Cardiac muscle cell (in vitro differentiated cells and primary cell): ENCODE measurements around the gene GPR15. TPM values are rescaled to one million over a fixed set of nuclear protein-coding genes. Genes with fewer than 3 reads are reported as not detected.

Source experiments
- DNase-seq, 2 donors: peaks; one replicate each; pipeline versions ENCODE4 v3.0.0 to v3.0.0-alpha.2; 2010 to 2017; ENCODE audit warnings: low read depth in 1 of 2, low spot score in 1 of 2
- H3K27ac ChIP-seq: fragments of 200-600 bp; sonication (generic); 2 replicates; pipeline ENCODE4 v1.5.1; 2016
- H3K27me3 ChIP-seq: fragments of 200-600 bp; sonication (generic); 2 replicates; pipeline ENCODE4 v1.6.0; 2016; ENCODE audit warnings: control low read depth
- H3K36me3 ChIP-seq: fragments of 200-600 bp; sonication (generic); 2 replicates; pipeline ENCODE4 v1.5.1; 2016; ENCODE audit warnings: control low read depth
- H3K4me1 ChIP-seq: fragments of 200-600 bp; sonication (generic); 2 replicates; pipeline ENCODE4 v1.8.1; 2017; ENCODE audit warnings: low read depth, mild to moderate bottlenecking, mixed run types
- H3K4me3 ChIP-seq: fragments of 200-600 bp; sonication (generic); 2 replicates; pipeline ENCODE4 v1.5.1; 2016; ENCODE audit warnings: mild to moderate bottlenecking
- H3K9me3 ChIP-seq: fragments of 200-600 bp; sonication (generic); 2 replicates; pipeline ENCODE4 v1.5.1; 2017; ENCODE audit warnings: low read depth, mild to moderate bottlenecking, control low read depth
- CTCF ChIP-seq: IDR thresholded peaks from 2 replicates; pipeline ENCODE4 v1.5.1; 2012; ENCODE audit warnings: low read depth, mild to moderate bottlenecking, low read length
- polyA plus RNA-seq: library from polyadenylated mRNA; unstranded; fragments of >200 nt; fragmentation: Nextera tagmentation; extraction: Ambion mirVana; gene quantifications from 2 replicates; pipeline ENCODE4 v1.2.1, GENCODE V29; 2016
- total RNA-seq: library from RNA; depleted of rRNA; stranded (reverse); fragments of >200 nt; gene quantifications from 2 replicates; pipeline ENCODE4 v1.2.3, GENCODE V29; 2016

Gene GPR15
- total and polyA plus RNA-seq, 2 experiments from 2014 or later: not detected

GRCh38 chr3:98513091-98513511 is 18.7 kb upstream of the GPR15 start:
- Histone ChIP-seq H3K4me3 (no peak overlapping the region), H3K27ac (no peak overlapping the region), H3K36me3 (peaks cover 14% of the 10 kb centered on the region), H3K27me3 (no peaks in the 10 kb centered on the region), H3K9me3 (no peaks in the 10 kb centered on the region), H3K4me1 (peaks cover 8% of the 10 kb centered on the region)
- DNase-seq: peak in 1 of 2 donors; percentile 79
- TF ChIP-seq CTCF: no peak

- Histone ChIP-seq H3K9me3 (no peaks in the 10 kb centered on the region), H3K27me3 (no peaks in the 10 kb centered on the region), H3K4me3 (no peak overlapping the region), H3K27ac (no peak overlapping the region), H3K4me1 (peaks cover 8% of the 10 kb centered on the region), H3K36me3 (peaks cover 14% of the 10 kb centered on the region)
- no peak for TF ChIP-seq CTCF
- no peak for DNase-seq
These were observed 18.0 kb upstream of the GPR15 start for GRCh38 chr3:98513736-98514135.

GRCh38 chr3:98514948-98515347 is 16.8 kb upstream of the GPR15 start:
- Histone ChIP-seq H3K4me1 (peaks cover 8% of the 10 kb centered on the region), H3K36me3 (peaks cover 14% of the 10 kb centered on the region)

GRCh38 chr3:98518816-98519215 is 13.0 kb upstream of the GPR15 start:
- DNase-seq: no peak
- no peaks in the 10 kb centered on the region for H3K9me3 ChIP-seq
- peaks cover 13% of the 10 kb centered on the region for H3K4me1 ChIP-seq
- no peaks in the 10 kb centered on the region for H3K27me3 ChIP-seq
- no peak overlapping the region for H3K27ac ChIP-seq
- H3K36me3 ChIP-seq: peaks cover 14% of the 10 kb centered on the region
- no peak overlapping the region for H3K4me3 ChIP-seq
- TF ChIP-seq CTCF: no peak

More at GRCh38 chr3:98514948-98515347, 16.8 kb upstream of the GPR15 start:
- TF ChIP-seq CTCF: no peak
- Histone ChIP-seq H3K9me3 (no peaks in the 10 kb centered on the region), H3K27ac (no peak overlapping the region), H3K27me3 (no peaks in the 10 kb centered on the region), H3K4me3 (no peak overlapping the region)
- no peak for DNase-seq

- peaks cover 14% of the 10 kb centered on the region for H3K36me3 ChIP-seq
- no peaks in the 10 kb centered on the region for H3K9me3 ChIP-seq
- DNase-seq: no peak
- H3K4me3 ChIP-seq: no peak overlapping the region
- peaks cover 13% of the 10 kb centered on the region for H3K4me1 ChIP-seq
- no peak for TF ChIP-seq CTCF
- H3K27me3 ChIP-seq: no peaks in the 10 kb centered on the region
- no peak overlapping the region for H3K27ac ChIP-seq
These were observed 12.4 kb upstream of the GPR15 start for GRCh38 chr3:98519351-98519750.
